ENCODE measurements around the gene USH1G. TPM values are rescaled to one million over a fixed set of nuclear protein-coding genes. Genes with fewer than 3 reads are reported as not detected.

USH1G gene
- total and polyA plus RNA-seq, 2 of the 13 experiments (the other 11 are each of a cell fraction or from before 2014, with no cell fraction given): 0.04 TPM; not detected in 1

- TF ChIP-seq ZNF142 (CRISPR knock-in tag; IDR thresholded peaks at IDR 0.05): 0 out of 2 replicates have a peak, but pooled peaks have one; percentile 50
- TF ChIP-seq ZNF740 (CRISPR knock-in tag; IDR thresholded peaks at IDR 0.05): 0 out of 2 replicates have a peak, but pooled peaks have one; percentile 38
- 0 out of 2 replicates have a peak, but pooled peaks have one; percentile 67 for TF ChIP-seq MTA1 (CRISPR knock-in tag; IDR thresholded peaks at IDR 0.05; ENCODE audit: borderline replicate concordance)
- TF ChIP-seq FOXK1 (CRISPR knock-in tag; IDR thresholded peaks at IDR 0.05; ENCODE audit: borderline replicate concordance, low read depth): peak; percentile 53; the same call in 1 of the 2 replicates
- no peak for TF ChIP-seq ZNF282 (IDR thresholded peaks at IDR 0.05; ENCODE audit: partially characterized antibody)
- no peak for TF ChIP-seq GRHL1 (CRISPR knock-in tag; conservative IDR thresholded peaks at IDR 0.05)
- no peak for TF ChIP-seq ZNF781 (CRISPR knock-in tag; IDR thresholded peaks at IDR 0.05; ENCODE audit: borderline replicate concordance, not compliant biosample characterization)
- TF ChIP-seq ZNF546 (CRISPR knock-in tag; conservative IDR thresholded peaks at IDR 0.05): no peak; the same call in 1 of the 2 replicates
- TF ChIP-seq MXD3 (CRISPR knock-in tag; IDR thresholded peaks at IDR 0.05): 0 out of 2 replicates have a peak, but pooled peaks have one; percentile 34
- no peak for TF ChIP-seq NR0B2 (CRISPR knock-in tag; IDR thresholded peaks at IDR 0.05)
- peak; percentile 52; the same call in 1 of the 2 replicates for TF ChIP-seq ARID5B (CRISPR knock-in tag; IDR thresholded peaks at IDR 0.05)
Measured at GRCh38 chr17:74972107-74972972, 49.3 kb upstream of the USH1G start, which contains the start of gene HID1 (continued).

Data from HepG2 (cell line).